WTC11 (cell line): ENCODE measurements around the gene SYT7.

Experiments used
- CREB1 ChIP-seq: sonication (generic); formaldehyde crosslinking; IDR thresholded peaks from 2 replicates; pipeline ENCODE4 v1.8.0; 2023; ENCODE audit warnings: mild to moderate bottlenecking, missing genetic modification reagents
- JUN ChIP-seq: sonication (generic); formaldehyde crosslinking; IDR thresholded peaks from 2 replicates; pipeline ENCODE4 v1.8.0; 2023; ENCODE audit warnings: mild to moderate bottlenecking, missing genetic modification reagents
- NFE2L1 ChIP-seq: sonication (generic); formaldehyde crosslinking; IDR thresholded peaks from 2 replicates; pipeline ENCODE4 v1.8.1; 2023; ENCODE audit warnings: missing genetic modification reagents
- RELA ChIP-seq: sonication (generic); formaldehyde crosslinking; IDR thresholded peaks from 2 replicates; pipeline ENCODE4 v1.8.1; 2022; ENCODE audit warnings: missing genetic modification reagents, mild to moderate bottlenecking, borderline replicate concordance
- TEAD4 ChIP-seq: sonication (generic); formaldehyde crosslinking; IDR thresholded peaks from 2 replicates; pipeline ENCODE4 v1.8.0; 2022; ENCODE audit warnings: mild to moderate bottlenecking, missing genetic modification reagents
- TF ChIP-seq, protein P1 (sequence below): fragments of 200-600 bp; IDR thresholded peaks from 2 replicates; pipeline ENCODE4 v1.8.0; 2022; ENCODE audit warnings: antibody characterized with exemption
- TF ChIP-seq, protein P2 (sequence below): sonication (generic); formaldehyde crosslinking; IDR thresholded peaks from 2 replicates; pipeline ENCODE4 v1.8.1; 2023; ENCODE audit warnings: mild to moderate bottlenecking, missing genetic modification reagents
- TF ChIP-seq, protein P3 (sequence below): sonication (generic); formaldehyde crosslinking; IDR thresholded peaks from 2 replicates; pipeline ENCODE4 v1.8.1; 2022; ENCODE audit warnings: mild to moderate bottlenecking, moderate library complexity, missing genetic modification reagents
- TF ChIP-seq, protein P4 (sequence below): sonication (generic); formaldehyde crosslinking; IDR thresholded peaks from 2 replicates; pipeline ENCODE4 v1.8.1; 2022; ENCODE audit warnings: low read depth, mild to moderate bottlenecking, moderate library complexity, missing genetic modification reagents, borderline replicate concordance
- TF ChIP-seq, protein P5 (sequence below): sonication (generic); formaldehyde crosslinking; IDR thresholded peaks from 2 replicates; pipeline ENCODE4 v1.8.1; 2023; ENCODE audit warnings: mild to moderate bottlenecking, missing genetic modification reagents, borderline replicate concordance
- TF ChIP-seq, protein P6 (sequence below): fragments of 250-450 bp; sonication (Bioruptor Pico); IDR thresholded peaks from 2 replicates; pipeline ENCODE4 v1.9.0; 2021; ENCODE audit warnings: mild to moderate bottlenecking

DNA sequence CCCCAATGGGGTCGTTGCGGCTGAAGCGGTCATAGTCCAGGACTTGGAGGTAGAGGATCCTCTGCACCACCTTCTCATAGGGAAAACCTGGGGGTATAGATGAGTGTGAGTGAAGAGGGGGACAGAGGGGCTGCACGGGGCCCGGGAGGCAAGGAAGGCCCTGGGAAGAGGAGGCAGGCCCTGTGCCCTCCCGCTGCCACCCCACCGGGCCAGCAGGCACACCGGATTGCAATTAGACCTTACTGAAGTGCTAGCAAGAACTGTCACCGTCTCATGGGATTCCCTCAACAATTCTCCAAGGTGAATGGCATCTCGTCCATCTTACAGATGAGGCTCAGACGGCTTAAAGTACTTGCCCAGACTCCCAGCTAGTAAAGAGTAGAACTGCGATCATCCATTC is 56.4 kb downstream of the SYT7 start:
- TF ChIP-seq, protein P1, sequence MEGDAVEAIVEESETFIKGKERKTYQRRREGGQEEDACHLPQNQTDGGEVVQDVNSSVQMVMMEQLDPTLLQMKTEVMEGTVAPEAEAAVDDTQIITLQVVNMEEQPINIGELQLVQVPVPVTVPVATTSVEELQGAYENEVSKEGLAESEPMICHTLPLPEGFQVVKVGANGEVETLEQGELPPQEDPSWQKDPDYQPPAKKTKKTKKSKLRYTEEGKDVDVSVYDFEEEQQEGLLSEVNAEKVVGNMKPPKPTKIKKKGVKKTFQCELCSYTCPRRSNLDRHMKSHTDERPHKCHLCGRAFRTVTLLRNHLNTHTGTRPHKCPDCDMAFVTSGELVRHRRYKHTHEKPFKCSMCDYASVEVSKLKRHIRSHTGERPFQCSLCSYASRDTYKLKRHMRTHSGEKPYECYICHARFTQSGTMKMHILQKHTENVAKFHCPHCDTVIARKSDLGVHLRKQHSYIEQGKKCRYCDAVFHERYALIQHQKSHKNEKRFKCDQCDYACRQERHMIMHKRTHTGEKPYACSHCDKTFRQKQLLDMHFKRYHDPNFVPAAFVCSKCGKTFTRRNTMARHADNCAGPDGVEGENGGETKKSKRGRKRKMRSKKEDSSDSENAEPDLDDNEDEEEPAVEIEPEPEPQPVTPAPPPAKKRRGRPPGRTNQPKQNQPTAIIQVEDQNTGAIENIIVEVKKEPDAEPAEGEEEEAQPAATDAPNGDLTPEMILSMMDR, result no peak
- TF ChIP-seq, protein P2, sequence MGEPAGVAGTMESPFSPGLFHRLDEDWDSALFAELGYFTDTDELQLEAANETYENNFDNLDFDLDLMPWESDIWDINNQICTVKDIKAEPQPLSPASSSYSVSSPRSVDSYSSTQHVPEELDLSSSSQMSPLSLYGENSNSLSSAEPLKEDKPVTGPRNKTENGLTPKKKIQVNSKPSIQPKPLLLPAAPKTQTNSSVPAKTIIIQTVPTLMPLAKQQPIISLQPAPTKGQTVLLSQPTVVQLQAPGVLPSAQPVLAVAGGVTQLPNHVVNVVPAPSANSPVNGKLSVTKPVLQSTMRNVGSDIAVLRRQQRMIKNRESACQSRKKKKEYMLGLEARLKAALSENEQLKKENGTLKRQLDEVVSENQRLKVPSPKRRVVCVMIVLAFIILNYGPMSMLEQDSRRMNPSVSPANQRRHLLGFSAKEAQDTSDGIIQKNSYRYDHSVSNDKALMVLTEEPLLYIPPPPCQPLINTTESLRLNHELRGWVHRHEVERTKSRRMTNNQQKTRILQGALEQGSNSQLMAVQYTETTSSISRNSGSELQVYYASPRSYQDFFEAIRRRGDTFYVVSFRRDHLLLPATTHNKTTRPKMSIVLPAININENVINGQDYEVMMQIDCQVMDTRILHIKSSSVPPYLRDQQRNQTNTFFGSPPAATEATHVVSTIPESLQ (CRISPR knock-in tag), result no peak
- no peak for TF ChIP-seq RELA (CRISPR knock-in tag)
- TF ChIP-seq, protein P3, sequence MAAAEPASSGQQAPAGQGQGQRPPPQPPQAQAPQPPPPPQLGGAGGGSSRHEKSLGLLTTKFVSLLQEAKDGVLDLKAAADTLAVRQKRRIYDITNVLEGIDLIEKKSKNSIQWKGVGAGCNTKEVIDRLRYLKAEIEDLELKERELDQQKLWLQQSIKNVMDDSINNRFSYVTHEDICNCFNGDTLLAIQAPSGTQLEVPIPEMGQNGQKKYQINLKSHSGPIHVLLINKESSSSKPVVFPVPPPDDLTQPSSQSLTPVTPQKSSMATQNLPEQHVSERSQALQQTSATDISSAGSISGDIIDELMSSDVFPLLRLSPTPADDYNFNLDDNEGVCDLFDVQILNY, result no peak
- TF ChIP-seq JUN, result no peak
- TF ChIP-seq, protein P4, sequence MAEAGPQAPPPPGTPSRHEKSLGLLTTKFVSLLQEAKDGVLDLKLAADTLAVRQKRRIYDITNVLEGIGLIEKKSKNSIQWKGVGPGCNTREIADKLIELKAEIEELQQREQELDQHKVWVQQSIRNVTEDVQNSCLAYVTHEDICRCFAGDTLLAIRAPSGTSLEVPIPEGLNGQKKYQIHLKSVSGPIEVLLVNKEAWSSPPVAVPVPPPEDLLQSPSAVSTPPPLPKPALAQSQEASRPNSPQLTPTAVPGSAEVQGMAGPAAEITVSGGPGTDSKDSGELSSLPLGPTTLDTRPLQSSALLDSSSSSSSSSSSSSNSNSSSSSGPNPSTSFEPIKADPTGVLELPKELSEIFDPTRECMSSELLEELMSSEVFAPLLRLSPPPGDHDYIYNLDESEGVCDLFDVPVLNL (CRISPR knock-in tag), result no peak
- TF ChIP-seq, protein P5, sequence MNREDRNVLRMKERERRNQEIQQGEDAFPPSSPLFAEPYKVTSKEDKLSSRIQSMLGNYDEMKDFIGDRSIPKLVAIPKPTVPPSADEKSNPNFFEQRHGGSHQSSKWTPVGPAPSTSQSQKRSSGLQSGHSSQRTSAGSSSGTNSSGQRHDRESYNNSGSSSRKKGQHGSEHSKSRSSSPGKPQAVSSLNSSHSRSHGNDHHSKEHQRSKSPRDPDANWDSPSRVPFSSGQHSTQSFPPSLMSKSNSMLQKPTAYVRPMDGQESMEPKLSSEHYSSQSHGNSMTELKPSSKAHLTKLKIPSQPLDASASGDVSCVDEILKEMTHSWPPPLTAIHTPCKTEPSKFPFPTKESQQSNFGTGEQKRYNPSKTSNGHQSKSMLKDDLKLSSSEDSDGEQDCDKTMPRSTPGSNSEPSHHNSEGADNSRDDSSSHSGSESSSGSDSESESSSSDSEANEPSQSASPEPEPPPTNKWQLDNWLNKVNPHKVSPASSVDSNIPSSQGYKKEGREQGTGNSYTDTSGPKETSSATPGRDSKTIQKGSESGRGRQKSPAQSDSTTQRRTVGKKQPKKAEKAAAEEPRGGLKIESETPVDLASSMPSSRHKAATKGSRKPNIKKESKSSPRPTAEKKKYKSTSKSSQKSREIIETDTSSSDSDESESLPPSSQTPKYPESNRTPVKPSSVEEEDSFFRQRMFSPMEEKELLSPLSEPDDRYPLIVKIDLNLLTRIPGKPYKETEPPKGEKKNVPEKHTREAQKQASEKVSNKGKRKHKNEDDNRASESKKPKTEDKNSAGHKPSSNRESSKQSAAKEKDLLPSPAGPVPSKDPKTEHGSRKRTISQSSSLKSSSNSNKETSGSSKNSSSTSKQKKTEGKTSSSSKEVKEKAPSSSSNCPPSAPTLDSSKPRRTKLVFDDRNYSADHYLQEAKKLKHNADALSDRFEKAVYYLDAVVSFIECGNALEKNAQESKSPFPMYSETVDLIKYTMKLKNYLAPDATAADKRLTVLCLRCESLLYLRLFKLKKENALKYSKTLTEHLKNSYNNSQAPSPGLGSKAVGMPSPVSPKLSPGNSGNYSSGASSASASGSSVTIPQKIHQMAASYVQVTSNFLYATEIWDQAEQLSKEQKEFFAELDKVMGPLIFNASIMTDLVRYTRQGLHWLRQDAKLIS (CRISPR knock-in tag), result no peak
- TF ChIP-seq, protein P6, sequence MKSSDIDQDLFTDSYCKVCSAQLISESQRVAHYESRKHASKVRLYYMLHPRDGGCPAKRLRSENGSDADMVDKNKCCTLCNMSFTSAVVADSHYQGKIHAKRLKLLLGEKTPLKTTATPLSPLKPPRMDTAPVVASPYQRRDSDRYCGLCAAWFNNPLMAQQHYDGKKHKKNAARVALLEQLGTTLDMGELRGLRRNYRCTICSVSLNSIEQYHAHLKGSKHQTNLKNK, result no peak
- no peak for TF ChIP-seq CREB1 (CRISPR knock-in tag)
- TF ChIP-seq TEAD4 (CRISPR knock-in tag), result no peak
- no peak for TF ChIP-seq NFE2L1 (CRISPR knock-in tag)
